PC-9 (cell line): ENCODE data around the gene RPS6KB1.
"Not testable (repeated sequence)": the region's sequence is repeated elsewhere in the genome, so short reads cannot be mapped to it uniquely, and the experiment has no call there.

Experiments
- CTCF ChIP-seq: fragments of 200-600 bp; sonication (generic); conservative IDR thresholded peaks from 2 replicates; pipeline ENCODE4 v1.6.1; 2017; ENCODE audit warnings: mixed run types, antibody characterized with exemption, mild to moderate bottlenecking, moderate library complexity
- EZH2 ChIP-seq: fragments of 200-600 bp; sonication (generic); IDR thresholded peaks from 2 replicates; pipeline ENCODE4 v1.8.0; 2017; ENCODE audit warnings: antibody characterized with exemption, low read depth

GRCh38 chr17:59940697-59941096, 47.8 kb downstream of the RPS6KB1 start:
- not testable (repeated sequence) for TF ChIP-seq CTCF, EZH2
